IPS-18c (cell line): ENCODE measurements around the gene KCNJ6.

Experiments used
- H3K4me3 ChIP-seq: 2 replicates; pipeline ENCODE4 v1.7.0; 2013; ENCODE audit warnings: low read depth, mild to moderate bottlenecking, low read length, moderate library complexity; ENCODE audit not compliant: insufficient read depth
- H3K9me3 ChIP-seq: one replicate; pipeline ENCODE4 v1.6.1; 2013; ENCODE audit warnings: mild to moderate bottlenecking, low read length, moderate library complexity; ENCODE audit not compliant: control insufficient read depth, insufficient read depth

The KCNJ6 gene

DNA sequence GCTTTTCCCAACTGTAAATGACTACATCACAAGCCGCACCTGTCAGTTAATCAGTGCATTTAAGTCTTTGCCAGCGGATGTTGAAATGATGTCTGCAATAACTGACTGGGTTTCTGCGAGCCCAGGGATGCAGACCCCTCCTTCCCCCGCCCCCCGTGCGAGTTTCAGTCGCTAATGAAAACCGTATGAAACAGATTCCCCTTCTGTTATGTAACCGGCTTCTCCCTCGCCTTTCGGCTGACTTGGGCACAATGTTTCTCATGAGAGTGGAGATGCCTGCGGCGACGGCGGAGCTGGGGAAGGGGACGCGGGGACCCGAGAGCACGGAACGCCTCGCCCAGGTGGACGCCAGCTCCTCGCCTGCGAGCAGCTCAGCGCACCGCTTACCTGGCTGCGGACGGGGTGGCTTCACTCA is 753 bp downstream of the KCNJ6 start:
- no peaks in the 10 kb centered on the region for H3K9me3 ChIP-seq
- H3K4me3 ChIP-seq: peak overlapping the region; percentile 77

DNA sequence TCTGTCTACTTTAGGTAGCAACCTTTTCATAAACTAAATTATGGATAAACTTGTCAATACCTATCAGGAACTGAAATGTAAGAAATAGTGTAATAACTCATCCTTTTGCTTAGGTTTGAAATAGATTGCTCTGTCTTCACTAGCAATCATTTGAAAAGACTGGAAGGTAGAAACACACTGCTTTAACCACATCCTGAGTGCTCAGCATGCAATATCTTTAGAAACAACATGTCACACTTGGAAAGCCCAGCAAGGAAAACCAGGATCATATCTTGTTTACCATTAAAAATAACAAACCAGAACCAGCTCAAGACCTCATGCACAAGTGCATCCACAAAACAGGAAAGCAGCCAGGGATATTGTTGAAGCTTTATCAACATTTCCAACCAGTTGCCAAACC is 3.6 kb downstream of the KCNJ6 start:
- H3K4me3 ChIP-seq: no peak overlapping the region

DNA sequence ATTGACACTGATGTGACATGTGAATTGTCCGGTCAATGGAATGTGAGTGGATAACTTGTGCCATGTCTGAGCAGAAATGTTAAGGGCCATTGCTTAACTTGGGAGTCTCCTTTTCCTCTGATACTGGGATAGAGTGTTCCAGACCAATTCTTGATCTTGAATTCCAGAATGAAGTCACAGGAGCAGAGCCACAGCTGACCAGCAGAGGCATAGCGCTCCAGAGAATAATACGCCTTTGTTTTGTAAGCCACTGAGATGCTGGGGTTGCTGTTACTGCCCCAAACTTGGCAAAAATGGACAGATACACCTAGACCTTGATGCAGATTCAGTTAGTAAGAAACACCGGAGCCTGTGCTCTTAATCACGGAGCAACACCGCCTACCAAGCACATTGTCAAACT is 6.3 kb downstream of the KCNJ6 start:
- Histone ChIP-seq H3K4me3 (no peak overlapping the region), H3K9me3 (no peaks in the 10 kb centered on the region)

More for the DNA sequence above, 3.6 kb downstream of the KCNJ6 start:
- no peaks in the 10 kb centered on the region for H3K9me3 ChIP-seq

DNA sequence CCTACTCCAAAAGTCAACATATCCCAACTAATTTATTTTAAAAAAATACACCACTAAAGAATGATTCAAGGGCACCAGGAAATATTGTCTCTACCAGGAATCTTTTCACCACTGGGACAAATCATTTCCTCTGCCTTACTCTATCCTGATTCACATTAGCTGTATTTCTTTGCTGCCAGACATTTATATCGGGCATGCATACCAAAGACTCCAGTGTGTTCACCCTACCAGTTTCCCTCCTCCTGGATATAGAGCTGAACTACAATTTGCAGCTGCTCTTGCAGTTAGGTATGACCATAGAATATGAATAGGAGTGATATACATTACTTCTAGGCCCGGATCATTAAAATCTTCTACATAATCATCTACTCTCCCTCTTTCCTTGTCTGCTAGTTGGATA is 7.6 kb downstream of the KCNJ6 start:
- Histone ChIP-seq H3K9me3 (no peaks in the 10 kb centered on the region), H3K4me3 (no peak overlapping the region)

DNA sequence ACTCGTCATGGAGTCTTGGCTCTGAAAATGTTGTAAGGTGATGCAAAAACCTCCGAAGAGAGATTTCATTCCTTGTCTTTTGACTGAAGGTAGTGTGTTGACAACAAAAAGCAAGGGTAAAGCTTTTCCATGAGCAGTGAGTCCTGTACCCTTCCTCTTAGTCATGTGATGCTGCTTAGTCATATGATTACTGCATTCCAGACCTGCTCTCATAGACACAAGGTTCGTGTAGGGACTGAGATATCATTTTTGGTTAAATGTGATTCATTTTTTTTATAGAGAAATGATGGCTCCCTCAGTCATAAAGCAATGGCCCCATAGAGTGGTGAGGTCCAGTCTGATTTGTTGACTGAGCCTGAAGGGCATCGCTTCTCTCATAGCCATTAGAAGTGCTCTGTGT is 9.2 kb downstream of the KCNJ6 start:
- H3K4me3 ChIP-seq: no peak overlapping the region
- H3K9me3 ChIP-seq: no peaks in the 10 kb centered on the region

DNA sequence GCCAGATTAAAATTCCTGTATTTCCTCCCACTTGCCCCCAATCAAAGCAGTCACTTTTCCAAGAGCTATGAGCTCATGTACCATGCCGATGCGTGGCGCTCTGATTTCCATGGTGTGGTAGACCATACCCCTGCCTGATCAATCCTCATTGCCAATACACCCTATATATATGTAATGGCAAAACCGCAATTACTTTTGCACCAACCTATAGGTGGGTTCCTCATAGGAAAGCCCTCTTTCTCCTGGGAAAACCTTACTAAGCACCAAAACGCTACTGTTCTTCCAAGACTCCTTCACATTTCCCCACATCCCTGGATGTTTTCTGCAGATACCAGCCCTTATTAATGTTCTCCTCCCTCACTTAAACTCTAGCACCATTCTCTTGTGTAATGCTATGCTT is 11.0 kb downstream of the KCNJ6 start:
- Histone ChIP-seq H3K4me3 (no peak overlapping the region), H3K9me3 (no peaks in the 10 kb centered on the region)

DNA sequence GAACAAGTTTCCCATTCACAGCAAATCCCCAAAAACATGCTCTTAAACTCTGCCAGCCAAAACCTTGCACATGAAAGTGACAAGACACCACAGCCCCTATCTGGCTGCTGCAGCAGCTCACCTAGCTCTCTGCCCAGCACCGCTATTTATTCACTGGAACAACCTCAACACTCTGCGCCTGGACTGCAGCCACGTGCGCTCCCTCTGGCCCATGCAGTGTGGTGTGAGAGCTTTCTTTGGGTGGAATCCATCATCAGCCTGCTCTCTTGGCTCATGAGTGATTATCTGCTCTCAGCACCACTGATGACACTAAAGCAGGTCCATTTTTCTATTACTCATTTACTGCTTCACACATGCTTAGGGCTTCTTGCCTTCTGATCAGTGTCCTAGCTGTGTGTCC is 11.4 kb downstream of the KCNJ6 start:
- H3K4me3 ChIP-seq: no peak overlapping the region
- no peaks in the 10 kb centered on the region for H3K9me3 ChIP-seq

DNA sequence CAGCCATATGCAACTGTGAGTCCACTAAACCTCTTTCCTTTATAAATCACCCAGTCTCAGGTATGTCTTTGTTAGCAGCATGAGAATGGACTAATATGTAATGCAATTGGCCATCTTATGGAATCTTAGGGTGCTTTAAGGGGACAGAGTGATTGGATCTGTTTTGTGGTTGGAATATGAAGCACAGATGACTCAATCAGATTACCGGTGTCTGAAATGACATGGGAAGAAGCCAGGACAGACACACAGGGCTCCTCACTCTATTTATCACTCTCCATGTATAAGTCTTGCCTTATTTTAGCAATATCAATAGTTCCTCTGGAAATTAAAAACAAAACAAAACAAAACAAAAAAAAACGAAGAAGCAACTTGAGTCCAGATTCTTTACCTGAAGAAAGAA is 12.9 kb downstream of the KCNJ6 start:
- H3K9me3 ChIP-seq: no peaks in the 10 kb centered on the region
- no peak overlapping the region for H3K4me3 ChIP-seq

DNA sequence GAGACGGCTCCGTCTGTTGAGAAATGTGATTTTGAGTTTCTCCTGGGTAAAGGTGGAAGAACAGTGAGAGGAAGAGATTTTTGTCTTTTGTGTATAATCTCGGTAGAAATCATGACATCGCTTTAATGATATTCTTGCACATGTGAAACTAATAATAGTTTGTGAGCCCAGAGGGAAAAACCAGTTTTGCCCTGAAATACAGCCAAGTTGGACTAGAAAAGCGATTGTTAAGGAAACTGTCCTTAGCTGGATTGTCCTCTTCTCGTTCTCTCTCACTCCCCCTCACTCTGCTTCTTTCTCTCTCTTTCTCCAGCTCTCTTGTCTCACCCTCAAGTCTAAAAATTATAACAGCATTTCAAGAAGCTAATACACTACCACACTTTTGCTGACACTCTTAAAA is 17.1 kb downstream of the KCNJ6 start:
- no peak overlapping the region for H3K4me3 ChIP-seq
- peaks cover 2% of the 10 kb centered on the region for H3K9me3 ChIP-seq

DNA sequence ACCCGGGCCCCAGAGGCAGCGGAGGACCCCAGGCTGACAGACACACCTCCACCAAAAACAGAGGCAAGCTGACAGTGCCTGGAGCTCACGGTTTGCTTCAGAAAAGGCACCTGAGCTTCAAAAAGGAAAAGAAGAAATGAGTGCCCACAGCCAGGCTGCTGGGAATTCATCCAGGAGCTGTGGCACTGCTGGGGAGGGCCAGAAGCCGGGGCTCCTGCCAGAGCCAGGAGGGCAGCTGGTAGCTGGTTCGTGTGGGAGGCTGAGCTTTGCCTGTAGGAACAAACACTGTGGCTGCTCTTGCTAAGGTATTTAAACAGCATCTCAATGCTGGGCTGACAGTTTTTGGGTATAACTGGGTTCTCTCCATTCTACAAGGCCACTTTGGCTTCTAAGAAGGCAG is 19.5 kb downstream of the KCNJ6 start:
- Histone ChIP-seq H3K4me3 (no peak overlapping the region), H3K9me3 (peaks cover 2% of the 10 kb centered on the region)

DNA sequence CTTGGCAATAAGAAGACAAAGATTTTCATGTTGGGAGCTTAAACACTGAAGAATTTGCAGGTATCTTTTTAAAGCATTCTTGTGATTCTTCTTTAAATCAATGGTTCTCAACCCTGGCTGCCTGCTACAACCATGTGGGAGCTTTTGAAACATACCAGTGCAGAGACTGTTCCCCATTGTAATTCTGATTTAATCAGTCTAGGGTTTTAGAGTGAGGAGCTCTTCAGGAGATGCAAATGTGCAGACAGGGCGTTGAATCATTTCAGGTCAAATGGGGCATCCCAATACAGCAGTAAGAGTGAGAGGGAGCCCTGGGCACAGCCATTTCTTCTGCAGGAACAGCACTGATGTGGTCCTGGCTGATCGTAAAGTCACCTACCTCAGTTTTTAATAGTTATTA is 24.3 kb downstream of the KCNJ6 start:
- Histone ChIP-seq H3K4me3 (no peak overlapping the region), H3K9me3 (peaks cover 4% of the 10 kb centered on the region)

DNA sequence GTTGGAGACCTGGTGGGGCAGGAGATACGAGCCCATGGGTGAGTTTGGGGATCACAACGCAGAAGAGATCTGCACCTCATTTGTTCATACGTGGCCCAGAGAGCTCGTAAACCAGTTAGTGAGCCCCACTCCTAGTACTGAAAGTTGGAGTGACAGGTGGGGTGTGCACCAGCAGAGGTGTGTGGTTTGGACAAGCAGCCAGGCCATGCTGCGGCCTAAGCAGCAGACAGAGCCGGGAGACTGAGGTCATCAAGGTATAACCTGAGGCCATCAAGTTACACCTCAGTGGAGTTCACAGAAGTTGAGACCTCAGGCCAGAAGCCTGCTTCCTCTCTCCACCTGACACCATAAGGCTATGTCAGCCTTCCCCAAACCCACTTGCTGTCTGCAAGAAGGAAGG is 27.6 kb downstream of the KCNJ6 start:
- peaks cover 2% of the 10 kb centered on the region for H3K9me3 ChIP-seq
- H3K4me3 ChIP-seq: no peak overlapping the region

DNA sequence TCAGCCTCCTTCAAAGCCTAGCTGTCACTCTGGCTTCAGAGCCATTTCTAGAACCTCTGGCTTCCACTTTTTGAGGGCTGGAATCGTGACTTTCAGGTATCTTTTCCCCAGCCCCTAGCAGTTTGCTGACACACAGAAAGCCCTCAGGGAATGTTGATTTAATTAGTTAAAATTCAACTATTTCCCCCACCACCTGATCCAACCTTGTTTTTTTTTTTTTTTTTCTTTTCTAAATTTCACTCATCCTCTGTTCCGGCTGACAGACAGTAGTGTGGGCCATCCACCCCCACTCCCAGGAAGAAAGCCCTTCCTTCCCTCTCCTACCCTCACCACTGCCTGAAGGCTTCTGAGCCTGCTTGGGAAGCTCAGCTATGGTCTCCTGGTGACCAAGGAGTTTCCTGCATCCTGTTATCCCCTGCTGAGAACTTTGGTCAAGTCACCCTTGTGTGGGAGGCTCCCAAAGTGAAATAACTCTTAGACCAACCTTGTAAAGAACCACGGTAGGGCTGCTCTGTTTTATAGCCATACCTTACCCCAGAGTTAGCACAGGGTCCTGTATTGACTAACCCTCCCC is 29.4 kb downstream of the KCNJ6 start:
- peaks cover 2% of the 10 kb centered on the region for H3K9me3 ChIP-seq
- no peak overlapping the region for H3K4me3 ChIP-seq

DNA sequence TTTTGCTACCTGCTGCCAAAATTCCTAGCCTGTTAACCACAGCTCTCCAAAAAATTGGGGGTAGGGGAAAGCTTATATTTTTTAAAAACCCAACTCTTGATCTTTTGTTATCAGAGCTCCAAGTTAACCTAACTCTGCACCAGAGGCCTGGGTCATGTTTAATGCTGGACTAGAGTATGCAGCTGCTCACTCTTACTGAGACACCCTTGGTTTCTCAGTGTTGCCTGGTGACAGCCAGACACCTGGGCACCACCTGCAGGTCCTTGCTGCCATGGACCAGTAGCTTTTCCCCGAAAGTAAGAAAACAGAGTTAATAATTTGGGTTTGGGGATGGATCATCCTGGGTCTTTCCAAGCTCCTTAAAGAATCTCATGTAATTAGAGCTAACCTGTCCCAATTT is 30.1 kb downstream of the KCNJ6 start:
- Histone ChIP-seq H3K4me3 (no peak overlapping the region), H3K9me3 (peaks cover 2% of the 10 kb centered on the region)

DNA sequence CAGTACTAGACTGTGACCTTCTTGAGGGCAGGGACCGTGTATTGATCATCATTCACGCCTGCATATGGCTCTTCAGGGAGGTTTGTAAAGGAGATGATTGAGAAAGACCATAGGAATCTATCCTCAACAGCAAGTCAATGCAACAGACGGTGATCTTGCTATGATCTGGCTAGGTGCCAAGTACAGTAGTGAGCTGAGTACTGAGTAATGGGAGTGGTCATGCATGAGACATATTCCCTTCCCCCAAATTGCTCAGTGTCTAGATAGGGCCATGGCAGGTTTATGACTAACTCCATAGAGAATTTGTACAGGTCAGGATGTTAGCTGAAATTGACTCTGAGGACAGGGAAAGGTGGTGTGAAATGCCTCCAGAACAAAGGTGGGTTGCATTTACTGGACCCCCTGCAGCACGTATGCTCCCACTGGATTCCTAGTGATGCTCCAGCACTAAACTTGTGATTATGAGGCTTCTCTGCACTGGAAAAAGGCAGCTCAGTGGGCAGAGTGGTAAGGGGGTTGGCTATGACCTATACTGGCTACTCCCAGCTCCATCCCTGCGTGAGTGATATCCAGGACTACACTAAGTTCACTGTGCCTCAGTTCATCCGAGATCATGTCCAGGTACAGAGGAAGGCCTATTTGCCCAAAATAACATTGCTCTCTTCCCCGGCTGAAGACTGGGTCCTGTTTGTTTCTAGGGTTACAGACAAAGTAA is 37.2 kb downstream of the KCNJ6 start:
- H3K4me3 ChIP-seq: no peak overlapping the region
- no peaks in the 10 kb centered on the region for H3K9me3 ChIP-seq

DNA sequence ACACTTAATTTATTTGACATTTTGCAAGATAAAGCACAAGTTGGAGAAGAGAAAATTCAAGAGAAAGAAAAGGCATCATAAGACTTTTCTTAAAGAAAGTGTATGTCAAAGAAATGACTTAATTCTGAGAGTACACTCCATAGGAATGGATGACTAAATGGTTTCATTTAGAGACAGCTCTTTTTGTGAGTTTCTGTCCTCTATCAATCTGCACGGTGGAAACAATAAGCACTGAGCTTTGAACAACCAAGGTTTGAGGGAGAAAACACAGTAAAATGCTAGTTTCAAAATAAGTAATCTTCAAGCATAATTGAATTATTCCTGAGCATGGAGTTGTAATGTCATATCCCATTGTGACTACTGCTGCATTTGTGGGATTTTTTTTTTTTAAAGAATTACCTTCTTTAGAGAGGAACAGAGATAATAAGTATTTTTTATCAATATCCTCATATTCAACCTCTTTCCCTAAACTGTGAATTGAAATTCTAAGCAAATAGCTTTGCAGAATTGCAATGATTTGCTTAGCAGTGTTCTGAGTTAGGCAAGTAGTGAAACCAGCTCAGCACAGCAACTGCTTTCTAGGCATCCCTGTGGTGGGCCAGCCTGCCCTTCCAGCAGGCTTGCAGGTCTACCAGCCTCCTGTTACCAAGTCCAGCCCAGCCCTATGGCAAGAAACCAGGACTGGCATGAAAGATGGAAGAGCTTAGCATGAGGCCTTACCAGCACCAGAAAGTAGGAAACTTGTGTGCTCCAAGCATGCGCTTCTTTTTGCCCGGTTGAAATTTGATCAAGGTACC is 38.2 kb downstream of the KCNJ6 start:
- no peak overlapping the region for H3K4me3 ChIP-seq
- H3K9me3 ChIP-seq: no peaks in the 10 kb centered on the region

DNA sequence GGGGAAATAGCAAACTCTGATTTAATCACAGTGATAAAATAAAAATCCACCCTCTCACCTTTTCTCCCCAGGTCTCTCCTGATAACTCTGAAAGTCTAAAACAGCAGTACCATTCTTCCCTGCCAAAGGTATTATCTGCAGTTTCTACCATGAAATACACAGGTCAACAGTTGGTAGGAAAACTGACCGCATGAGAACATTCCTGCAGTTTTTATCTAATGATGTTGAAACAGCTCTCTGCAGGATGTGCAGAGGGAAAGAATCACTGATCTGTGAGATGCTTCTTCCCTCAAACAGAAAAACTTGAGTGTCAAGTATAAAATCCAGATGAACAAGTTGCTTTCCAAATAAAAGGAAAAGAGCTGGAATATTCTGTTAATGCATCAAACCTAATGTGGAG is 39.1 kb downstream of the KCNJ6 start:
- no peaks in the 10 kb centered on the region for H3K9me3 ChIP-seq
- no peak overlapping the region for H3K4me3 ChIP-seq

DNA sequence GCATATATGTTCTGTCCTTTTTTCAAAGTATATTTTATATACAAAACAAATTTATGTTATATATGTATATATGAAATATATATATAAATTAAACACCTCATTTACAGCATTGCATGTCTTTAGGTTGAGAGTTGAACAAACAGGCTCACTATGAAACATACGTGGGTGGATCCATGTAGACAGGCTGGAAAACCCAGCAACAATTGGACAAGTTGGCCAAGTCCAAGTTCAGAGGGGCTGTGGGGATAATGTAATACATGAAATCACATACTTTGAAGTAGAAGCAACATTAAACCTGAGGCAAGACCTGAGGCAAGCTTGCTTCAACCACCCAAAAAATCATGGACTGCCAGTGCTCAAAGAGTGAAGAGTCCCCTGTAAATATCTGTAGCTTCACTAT is 39.7 kb downstream of the KCNJ6 start:
- H3K4me3 ChIP-seq: no peak overlapping the region
- no peaks in the 10 kb centered on the region for H3K9me3 ChIP-seq
